DND-41 (cell line): ENCODE data around the gene RELCH.

Experiments
- ATAC-seq: fragments of 200-7000 bp; cut with Tn5 transposase; 3 replicates; pipeline ENCODE4 v1.9.1; 2021; ENCODE audit warnings: low read depth; ENCODE audit not compliant: insufficient read depth
- DNase-seq: peaks from one replicate; pipeline ENCODE4 v3.0.0-alpha.2; 2020
- H2AFZ ChIP-seq: 2 replicates; pipeline ENCODE4 v1.6.0; 2012; ENCODE audit warnings: low read depth, low read length
- H3K27ac ChIP-seq: 2 replicates; pipeline ENCODE4 v1.5.1; 2012; ENCODE audit warnings: low read length, inconsistent platforms
- H3K27me3 ChIP-seq: fragments of 200-600 bp; sonication (generic); 2 replicates; pipeline ENCODE4 v1.6.0; 2012; ENCODE audit warnings: low read length, mild to moderate bottlenecking, inconsistent platforms; ENCODE audit not compliant: insufficient read depth, poor library complexity
- H3K36me3 ChIP-seq: 2 replicates; pipeline ENCODE4 v1.5.1; 2012; ENCODE audit warnings: low read length, inconsistent platforms; ENCODE audit not compliant: insufficient read depth
- H3K4me1 ChIP-seq: 2 replicates; pipeline ENCODE4 v1.5.1; 2012; ENCODE audit warnings: mild to moderate bottlenecking, low read length; ENCODE audit not compliant: insufficient read depth
- H3K4me2 ChIP-seq: 2 replicates; pipeline ENCODE4 v1.6.0; 2012; ENCODE audit warnings: mild to moderate bottlenecking, moderate library complexity, low read length, inconsistent platforms; ENCODE audit not compliant: insufficient read depth
- H3K4me3 ChIP-seq, 2 experiments: fragments of 200-600 bp in 1 of 2; shearing (Covaris generic) in 1 of 2; 2 replicates each; pipeline ENCODE4 v1.5.1; 2012 to 2016; ENCODE audit warnings: inconsistent platforms in 2 of 2, low read length in 2 of 2, mild to moderate bottlenecking in 2 of 2, low read depth in 1 of 2, moderate library complexity in 1 of 2
- H3K79me2 ChIP-seq: 2 replicates; pipeline ENCODE4 v1.6.0; 2012; ENCODE audit warnings: low read length, inconsistent platforms; ENCODE audit not compliant: insufficient read depth
- H3K9ac ChIP-seq: 2 replicates; pipeline ENCODE4 v1.6.0; 2012; ENCODE audit warnings: low read depth, mild to moderate bottlenecking, inconsistent platforms, low read length, moderate library complexity
- H3K9me3 ChIP-seq: 2 replicates; pipeline ENCODE4 v1.5.1; 2012; ENCODE audit warnings: low read length, moderate library complexity, mild to moderate bottlenecking, inconsistent platforms; ENCODE audit not compliant: insufficient read depth, severe bottlenecking
- H4K20me1 ChIP-seq: 2 replicates; pipeline ENCODE4 v1.6.0; 2012; ENCODE audit warnings: low read length; ENCODE audit not compliant: insufficient read depth
- EZH2 ChIP-seq: IDR thresholded peaks from 3 replicates; pipeline ENCODE4 v1.6.1; 2012; ENCODE audit warnings: borderline replicate concordance, low read depth, mild to moderate bottlenecking, moderate library complexity, low read length, inconsistent platforms; ENCODE audit not compliant: severe bottlenecking
- TF ChIP-seq, protein P1 (sequence below): IDR thresholded peaks from 2 replicates; pipeline ENCODE4 v1.5.1; 2012; ENCODE audit warnings: borderline replicate concordance, low read length, moderate library complexity, mild to moderate bottlenecking; ENCODE audit not compliant: poor library complexity, severe bottlenecking; ENCODE audit errors: extremely low read depth

Gene RELCH

DNA sequence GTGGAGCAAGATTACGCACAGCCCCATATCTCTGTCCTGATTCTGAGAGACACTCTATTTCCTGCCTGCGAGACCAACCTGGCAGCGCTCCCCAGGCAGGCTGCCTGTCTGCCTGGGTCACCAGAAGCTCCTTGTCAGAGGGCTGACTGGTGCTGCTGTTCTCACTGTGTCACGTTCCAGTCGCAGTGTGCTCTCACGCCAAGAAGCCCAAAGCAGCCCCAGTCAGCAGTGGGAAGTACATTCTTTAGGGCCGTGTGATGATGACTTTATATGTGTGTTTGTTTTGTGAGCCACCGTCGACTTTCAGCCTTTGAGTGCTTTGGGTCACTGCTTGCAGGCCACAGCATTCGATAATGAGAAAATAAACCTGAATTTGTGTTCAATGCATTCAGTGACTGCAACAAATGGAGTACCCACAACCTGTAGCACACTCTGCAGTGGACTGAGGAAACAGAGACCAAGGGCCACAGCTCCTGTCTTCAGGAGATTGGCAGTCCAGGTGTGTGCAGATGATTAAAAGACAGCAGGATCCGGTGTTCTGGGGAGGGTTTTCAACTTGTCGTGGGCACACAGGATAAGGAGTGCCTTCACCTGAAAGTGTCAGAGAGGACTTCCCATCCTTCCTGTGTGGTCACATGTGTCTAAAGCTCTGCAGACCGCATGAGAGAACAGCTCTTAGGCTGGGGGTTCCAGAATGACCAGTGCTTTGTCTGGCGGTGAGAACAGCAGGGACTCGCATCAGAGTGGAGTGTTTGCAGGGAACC is 142.8 kb downstream of the RELCH start:
- TF ChIP-seq, protein P1, sequence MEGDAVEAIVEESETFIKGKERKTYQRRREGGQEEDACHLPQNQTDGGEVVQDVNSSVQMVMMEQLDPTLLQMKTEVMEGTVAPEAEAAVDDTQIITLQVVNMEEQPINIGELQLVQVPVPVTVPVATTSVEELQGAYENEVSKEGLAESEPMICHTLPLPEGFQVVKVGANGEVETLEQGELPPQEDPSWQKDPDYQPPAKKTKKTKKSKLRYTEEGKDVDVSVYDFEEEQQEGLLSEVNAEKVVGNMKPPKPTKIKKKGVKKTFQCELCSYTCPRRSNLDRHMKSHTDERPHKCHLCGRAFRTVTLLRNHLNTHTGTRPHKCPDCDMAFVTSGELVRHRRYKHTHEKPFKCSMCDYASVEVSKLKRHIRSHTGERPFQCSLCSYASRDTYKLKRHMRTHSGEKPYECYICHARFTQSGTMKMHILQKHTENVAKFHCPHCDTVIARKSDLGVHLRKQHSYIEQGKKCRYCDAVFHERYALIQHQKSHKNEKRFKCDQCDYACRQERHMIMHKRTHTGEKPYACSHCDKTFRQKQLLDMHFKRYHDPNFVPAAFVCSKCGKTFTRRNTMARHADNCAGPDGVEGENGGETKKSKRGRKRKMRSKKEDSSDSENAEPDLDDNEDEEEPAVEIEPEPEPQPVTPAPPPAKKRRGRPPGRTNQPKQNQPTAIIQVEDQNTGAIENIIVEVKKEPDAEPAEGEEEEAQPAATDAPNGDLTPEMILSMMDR: no peak
- TF ChIP-seq EZH2: no peak
- ATAC-seq (no peak; the same call in 2 of the 3 replicates), DNase-seq (no peak)
- H3K36me3 ChIP-seq: no peaks in the 10 kb centered on the region
- H3K27me3 ChIP-seq: peaks cover 9% of the 10 kb centered on the region
- no peak overlapping the region for H3K4me2 ChIP-seq
- H3K9me3 ChIP-seq: no peaks in the 10 kb centered on the region
- no peaks in the 10 kb centered on the region; the same call in 1 of the 2 replicates for H4K20me1 ChIP-seq
- H3K27ac ChIP-seq: no peak overlapping the region
- H3K79me2 ChIP-seq: no peaks in the 10 kb centered on the region
- H2AFZ ChIP-seq: no peak overlapping the region
- H3K4me3 ChIP-seq: no peak overlapping the region
- no peak overlapping the region for H3K9ac ChIP-seq
- H3K4me1 ChIP-seq: no peaks in the 10 kb centered on the region

DNA sequence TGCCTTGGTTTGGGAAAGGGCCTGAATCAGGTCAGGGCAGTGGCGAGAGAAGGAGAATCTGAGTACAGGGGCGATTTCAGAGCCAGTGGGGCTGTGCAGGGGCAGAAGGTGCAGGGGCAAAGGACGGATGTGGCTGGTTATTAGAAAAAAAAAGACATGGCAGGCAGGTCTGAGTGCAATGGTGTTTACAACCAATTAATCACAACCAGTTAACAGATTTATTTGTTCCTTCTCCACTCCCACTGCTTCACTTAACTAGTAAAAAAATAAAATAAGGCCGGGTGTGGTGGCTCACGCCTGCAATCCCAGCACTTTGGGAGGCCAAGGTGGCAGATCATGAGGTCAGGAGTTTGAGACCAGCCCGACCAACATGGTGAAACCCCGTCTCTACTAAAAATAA is 143.6 kb downstream of the RELCH start:
- Histone ChIP-seq H3K4me2 (no peak overlapping the region), H3K9ac (no peak overlapping the region), H3K4me3 (no peak overlapping the region), H3K9me3 (no peaks in the 10 kb centered on the region), H3K36me3 (no peaks in the 10 kb centered on the region), H4K20me1 (no peaks in the 10 kb centered on the region; the same call in 1 of the 2 replicates), H3K79me2 (no peaks in the 10 kb centered on the region), H3K27ac (no peak overlapping the region), H3K27me3 (peaks cover 9% of the 10 kb centered on the region), H2AFZ (no peak overlapping the region), H3K4me1 (no peaks in the 10 kb centered on the region)
- DNase-seq (no peak), ATAC-seq (no peak)
- TF ChIP-seq EZH2: no peak

DNA sequence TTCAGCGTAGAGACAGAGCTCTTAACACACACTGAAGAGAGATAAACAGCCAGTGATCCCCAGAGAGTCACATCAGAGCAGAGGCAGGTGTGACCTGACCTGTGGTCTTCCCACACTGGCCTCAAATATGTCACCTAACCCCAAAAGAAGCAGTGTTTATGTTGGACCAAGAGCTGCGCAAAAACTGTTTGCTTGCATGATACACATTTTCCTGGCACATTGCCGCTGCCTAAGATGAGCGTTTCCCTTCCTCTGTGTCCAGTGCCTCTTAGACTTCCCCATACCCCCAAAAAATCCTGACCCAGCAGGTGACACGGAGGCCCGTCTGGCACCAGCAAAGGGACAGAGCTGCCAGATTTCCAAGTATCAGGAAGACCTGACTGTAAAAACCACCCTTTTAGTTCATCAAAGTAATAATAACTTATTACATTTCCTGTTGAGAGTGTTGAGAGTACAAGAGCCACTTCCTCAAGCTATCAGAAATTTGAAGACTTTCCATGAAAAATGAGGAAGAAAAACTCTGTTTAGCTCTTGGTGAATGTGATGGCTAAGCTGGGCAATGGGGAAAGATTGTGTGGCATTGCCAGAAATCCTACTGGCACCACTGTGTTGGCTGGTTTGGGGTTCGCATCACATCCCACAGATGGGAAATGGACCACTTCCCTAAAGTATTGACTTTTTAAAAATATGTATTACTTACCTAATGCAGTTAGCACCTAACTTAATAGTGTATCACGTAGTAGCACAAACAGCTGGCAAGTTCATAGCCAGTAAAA is 144.7 kb downstream of the RELCH start:
- no peak for DNase-seq
- no peak overlapping the region for H2AFZ ChIP-seq
- no peaks in the 10 kb centered on the region; the same call in 1 of the 2 replicates for H4K20me1 ChIP-seq
- H3K4me1 ChIP-seq: no peaks in the 10 kb centered on the region
- no peak overlapping the region for H3K9ac ChIP-seq
- H3K4me3 ChIP-seq: no peak overlapping the region
- TF ChIP-seq, protein P1: no peak
- no peak for TF ChIP-seq EZH2
- H3K27ac ChIP-seq: no peak overlapping the region
- H3K4me2 ChIP-seq: no peak overlapping the region
- ATAC-seq: no peak
- peaks cover 9% of the 10 kb centered on the region for H3K27me3 ChIP-seq
- H3K36me3 ChIP-seq: no peaks in the 10 kb centered on the region
- H3K9me3 ChIP-seq: no peaks in the 10 kb centered on the region
- H3K79me2 ChIP-seq: no peaks in the 10 kb centered on the region

DNA sequence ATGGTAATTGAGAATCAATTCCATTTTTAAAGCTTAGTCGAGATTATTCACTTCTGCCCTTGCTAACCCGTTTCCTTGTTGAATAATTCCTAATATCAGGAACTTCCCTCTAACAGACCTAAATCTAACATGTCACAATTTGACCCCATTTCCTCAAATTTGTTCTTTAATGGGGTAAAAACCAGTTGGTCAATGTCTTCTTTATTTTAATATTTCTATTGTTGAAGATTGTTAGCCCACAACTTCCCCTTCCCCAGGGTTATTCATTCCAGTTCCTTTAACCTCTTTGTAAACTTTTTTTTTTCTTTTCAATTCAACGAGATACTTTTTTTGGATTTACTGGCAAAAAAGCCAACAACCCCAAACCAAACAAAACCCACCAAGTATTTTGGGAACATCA is 145.4 kb downstream of the RELCH start:
- no peaks in the 10 kb centered on the region; the same call in 1 of the 2 replicates for H4K20me1 ChIP-seq
- H3K27ac ChIP-seq: no peak overlapping the region
- H3K9ac ChIP-seq: no peak overlapping the region
- no peaks in the 10 kb centered on the region for H3K4me1 ChIP-seq
- H3K27me3 ChIP-seq: peaks cover 9% of the 10 kb centered on the region
- no peaks in the 10 kb centered on the region for H3K9me3 ChIP-seq
- DNase-seq (no peak), ATAC-seq (no peak)
- no peak overlapping the region for H3K4me2 ChIP-seq
- H2AFZ ChIP-seq: no peak overlapping the region
- H3K4me3 ChIP-seq: no peak overlapping the region
- TF ChIP-seq EZH2: no peak
- TF ChIP-seq, protein P1: no peak
- no peaks in the 10 kb centered on the region for H3K79me2 ChIP-seq
- H3K36me3 ChIP-seq: no peaks in the 10 kb centered on the region
